ENCODE results near the gene ERBB4.

- TF ChIP-seq CTCF (IDR thresholded peaks at IDR 0.05 in 2 of 3, conservative IDR thresholded peaks at IDR 0.05 in 1 of 3; ENCODE audit: control insufficient read depth in 2 of 3, extremely low read depth in 1 of 3, insufficient read depth in 1 of 3, low read depth in 3 of 3, low read length in 3 of 3), result no peak
- TF ChIP-seq SMC3 (IDR thresholded peaks at IDR 0.05; ENCODE audit: borderline replicate concordance, low read length), result no peak
- TF ChIP-seq BCLAF1 (IDR thresholded peaks at IDR 0.05), result no peak
Observed at GRCh38 chr2:212364112-212364985, 174.3 kb downstream of the ERBB4 start.
